HepG2 (cell line): ENCODE data around the gene IZUMO4. TPM values are rescaled to one million over a fixed set of nuclear protein-coding genes. Genes with fewer than 3 reads are reported as not detected.
A peak's percentile ranks its signal among the peaks of the same experiment; 100 is the strongest.

Experiments
- CREM ChIP-seq, 2 experiments: sonication (generic) in 1 of 2; formaldehyde crosslinking in 1 of 2; IDR thresholded peaks; 2 replicates each; pipeline versions ENCODE4 v1.4.0 to v1.6.1; 2016 to 2020; ENCODE audit warnings: antibody characterized with exemption in 1 of 2, mild to moderate bottlenecking in 1 of 2, missing genetic modification reagents in 1 of 2
- FOXA1 ChIP-seq, 2 experiments: fragments of 450-650 bp in 1 of 2; sonication (generic) in 1 of 2; formaldehyde crosslinking in 1 of 2; IDR thresholded peaks; 2 replicates each; pipeline versions ENCODE4 v1.4.0 to v1.6.1; 2016 to 2020; ENCODE audit warnings: missing genetic modification reagents in 1 of 2
- GMEB2 ChIP-seq: IDR thresholded peaks from 2 replicates; pipeline ENCODE4 v1.6.1; 2016; ENCODE audit warnings: missing biosample characterization, missing genetic modification reagents, low read depth
- JUNB ChIP-seq: sonication (generic); formaldehyde crosslinking; IDR thresholded peaks from 2 replicates; pipeline ENCODE4 v1.8.0; 2022; ENCODE audit warnings: missing genetic modification reagents, mild to moderate bottlenecking, borderline replicate concordance
- KLF6 ChIP-seq: IDR thresholded peaks from 2 replicates; pipeline ENCODE4 v1.8.0; 2016; ENCODE audit warnings: missing biosample characterization, missing genetic modification reagents
- SIN3B ChIP-seq: fragments of 150-350 bp; IDR thresholded peaks from 2 replicates; pipeline ENCODE4 v1.6.1; 2014; ENCODE audit warnings: low read length
- SMARCE1 ChIP-seq: fragments of 450-650 bp; IDR thresholded peaks from 2 replicates; pipeline ENCODE4 v1.6.1; 2017; ENCODE audit warnings: borderline replicate concordance
- SP1 ChIP-seq, 2 experiments: fragments of 450-650 bp in 1 of 2; sonication (generic) in 1 of 2; formaldehyde crosslinking in 1 of 2; IDR thresholded peaks; 2 replicates each; pipeline versions ENCODE4 v1.4.0 to v1.6.1; 2016 to 2020; ENCODE audit warnings: missing genetic modification reagents in 1 of 2
- SSRP1 ChIP-seq: IDR thresholded peaks from 2 replicates; pipeline ENCODE4 v1.6.1; 2016; ENCODE audit warnings: control low read depth
- ZBTB20 ChIP-seq: sonication (generic); formaldehyde crosslinking; IDR thresholded peaks from 2 replicates; pipeline ENCODE4 v1.8.1; 2023; ENCODE audit warnings: missing genetic modification reagents, low read depth, mild to moderate bottlenecking, borderline replicate concordance
- ZIK1 ChIP-seq: sonication (generic); formaldehyde crosslinking; IDR thresholded peaks from 2 replicates; pipeline ENCODE4 v1.5.0; 2020; ENCODE audit warnings: mild to moderate bottlenecking, low read depth, missing genetic modification reagents, borderline replicate concordance
- ZNF652 ChIP-seq: IDR thresholded peaks from 2 replicates; pipeline ENCODE4 v1.6.1; 2016; ENCODE audit warnings: low read depth, borderline replicate concordance
- polyA plus RNA-seq, 8 experiments: library from polyadenylated mRNA; depleted of rRNA in 3 of 8; stranded (reverse) in 7 of 8; unstranded in 1 of 8; fragments of >200 nt; fragmentation: Illumina TruSeq in 4 of 8; extraction: Trizol in 4 of 8; gene quantifications; 2 replicates each; pipeline versions ENCODE4 v1.2.1 to v1.2.3, GENCODE V29; 2011 to 2016; ENCODE audit warnings: low read depth in 4 of 8, missing spikeins in 1 of 8, mixed read lengths in 1 of 8; ENCODE audit not compliant: insufficient read depth in 1 of 8
- total RNA-seq, 5 experiments: library from RNA; depleted of rRNA; stranded (reverse); fragments of >200 nt; fragmentation: Illumina TruSeq; extraction: Trizol; gene quantifications; 2 replicates each; pipeline ENCODE4 v1.2.3, GENCODE V29; 2016; ENCODE audit warnings: low read depth in 1 of 5
- TF ChIP-seq, protein P1 (sequence below): sonication (generic); formaldehyde crosslinking; IDR thresholded peaks from 2 replicates; pipeline ENCODE4 v1.8.1; 2023; ENCODE audit warnings: mild to moderate bottlenecking, inconsistent platforms, moderate library complexity, missing genetic modification reagents, borderline replicate concordance
- TF ChIP-seq, protein P2 (sequence below): sonication (generic); formaldehyde crosslinking; conservative IDR thresholded peaks from 2 replicates; pipeline ENCODE4 v1.4.0; 2020; ENCODE audit warnings: missing genetic modification reagents
- TF ChIP-seq, protein P3 (sequence below): sonication (generic); formaldehyde crosslinking; IDR thresholded peaks from 2 replicates; pipeline ENCODE4 v1.4.0; 2020; ENCODE audit warnings: mild to moderate bottlenecking, missing genetic modification reagents

The IZUMO4 gene
- total and polyA plus RNA-seq, 2 of the 13 experiments (the other 11 are each of a cell fraction or from before 2014, with no cell fraction given): 0.77 to 3.9 TPM

DNA sequence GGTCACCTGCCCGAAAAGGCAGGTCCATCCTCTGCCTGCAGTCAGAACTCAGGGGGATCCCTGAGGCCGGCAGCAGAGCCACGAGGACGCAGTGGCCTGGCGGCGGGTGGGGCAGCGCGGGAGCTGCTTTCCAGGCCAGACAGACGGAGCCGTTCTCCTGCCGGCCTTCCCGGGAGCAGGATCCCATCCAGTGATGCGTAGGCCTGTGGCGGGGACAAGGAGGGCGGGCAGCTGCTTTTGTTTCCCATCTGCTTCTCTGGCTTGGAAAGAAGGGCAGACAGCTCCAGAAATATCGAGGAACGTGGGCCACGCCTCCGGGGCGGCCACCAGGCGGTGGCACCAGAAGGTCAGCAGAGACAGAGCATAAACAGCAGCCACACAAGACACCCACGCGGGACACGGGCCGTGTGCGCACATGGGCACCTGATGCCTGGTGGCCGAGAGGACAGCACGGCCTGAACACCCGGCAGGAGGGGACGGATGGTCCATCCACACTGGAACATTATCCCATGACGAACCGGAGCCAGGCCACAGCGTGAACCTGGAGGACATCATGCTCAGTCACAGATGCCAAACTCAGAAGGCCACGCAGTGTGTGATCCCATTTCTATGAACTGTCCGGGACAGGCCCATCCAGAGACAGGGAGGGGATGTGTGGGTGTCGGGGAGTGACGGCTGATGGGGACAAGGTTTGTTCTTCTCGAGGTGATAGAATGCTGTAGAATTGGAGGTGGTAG is 31.8 kb upstream of the IZUMO4 start (continued):
- TF ChIP-seq, protein P1, sequence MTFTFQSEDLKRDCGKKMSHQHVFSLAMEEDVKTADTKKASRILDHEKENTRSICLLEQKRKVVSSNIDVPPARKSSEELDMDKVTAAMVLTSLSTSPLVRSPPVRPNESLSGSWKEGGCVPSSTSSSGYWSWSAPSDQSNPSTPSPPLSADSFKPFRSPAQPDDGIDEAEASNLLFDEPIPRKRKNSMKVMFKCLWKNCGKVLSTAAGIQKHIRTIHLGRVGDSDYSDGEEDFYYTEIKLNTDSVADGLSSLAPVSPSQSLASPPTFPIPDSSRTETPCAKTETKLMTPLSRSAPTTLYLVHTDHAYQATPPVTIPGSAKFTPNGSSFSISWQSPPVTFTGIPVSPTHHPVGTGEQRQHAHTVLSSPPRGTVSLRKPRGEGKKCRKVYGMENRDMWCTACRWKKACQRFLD (CRISPR knock-in tag): 0 out of 2 replicates have a peak, but pooled peaks have one; percentile 43
- TF ChIP-seq ZNF652 (no peak), KLF6 (CRISPR knock-in tag) (no peak), SIN3B (no peak), SP1 (IDR thresholded peaks at IDR 0.05) (no peak), SP1 (CRISPR knock-in tag; IDR thresholded peaks at IDR 0.05) (no peak; the same call in none of the 2 replicates), CREM (IDR thresholded peaks at IDR 0.05) (no peak), CREM (CRISPR knock-in tag; IDR thresholded peaks at IDR 0.05) (no peak), SSRP1 (CRISPR knock-in tag) (no peak), SMARCE1 (no peak), ZIK1 (CRISPR knock-in tag) (no peak), GMEB2 (CRISPR knock-in tag) (no peak), JUNB (CRISPR knock-in tag) (no peak), ZBTB20 (peak; percentile 78; the same call in 1 of the 2 replicates), FOXA1 (IDR thresholded peaks at IDR 0.05) (no peak), FOXA1 (CRISPR knock-in tag; IDR thresholded peaks at IDR 0.05) (no peak)
- TF ChIP-seq, protein P2, sequence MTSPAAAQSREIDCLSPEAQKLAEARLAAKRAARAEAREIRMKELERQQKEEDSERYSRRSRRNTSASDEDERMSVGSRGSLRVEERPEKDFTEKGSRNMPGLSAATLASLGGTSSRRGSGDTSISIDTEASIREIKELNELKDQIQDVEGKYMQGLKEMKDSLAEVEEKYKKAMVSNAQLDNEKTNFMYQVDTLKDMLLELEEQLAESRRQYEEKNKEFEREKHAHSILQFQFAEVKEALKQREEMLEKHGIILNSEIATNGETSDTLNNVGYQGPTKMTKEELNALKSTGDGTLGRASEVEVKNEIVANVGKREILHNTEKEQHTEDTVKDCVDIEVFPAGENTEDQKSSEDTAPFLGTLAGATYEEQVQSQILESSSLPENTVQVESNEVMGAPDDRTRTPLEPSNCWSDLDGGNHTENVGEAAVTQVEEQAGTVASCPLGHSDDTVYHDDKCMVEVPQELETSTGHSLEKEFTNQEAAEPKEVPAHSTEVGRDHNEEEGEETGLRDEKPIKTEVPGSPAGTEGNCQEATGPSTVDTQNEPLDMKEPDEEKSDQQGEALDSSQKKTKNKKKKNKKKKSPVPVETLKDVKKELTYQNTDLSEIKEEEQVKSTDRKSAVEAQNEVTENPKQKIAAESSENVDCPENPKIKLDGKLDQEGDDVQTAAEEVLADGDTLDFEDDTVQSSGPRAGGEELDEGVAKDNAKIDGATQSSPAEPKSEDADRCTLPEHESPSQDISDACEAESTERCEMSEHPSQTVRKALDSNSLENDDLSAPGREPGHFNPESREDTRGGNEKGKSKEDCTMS: no peak
- TF ChIP-seq, protein P3, sequence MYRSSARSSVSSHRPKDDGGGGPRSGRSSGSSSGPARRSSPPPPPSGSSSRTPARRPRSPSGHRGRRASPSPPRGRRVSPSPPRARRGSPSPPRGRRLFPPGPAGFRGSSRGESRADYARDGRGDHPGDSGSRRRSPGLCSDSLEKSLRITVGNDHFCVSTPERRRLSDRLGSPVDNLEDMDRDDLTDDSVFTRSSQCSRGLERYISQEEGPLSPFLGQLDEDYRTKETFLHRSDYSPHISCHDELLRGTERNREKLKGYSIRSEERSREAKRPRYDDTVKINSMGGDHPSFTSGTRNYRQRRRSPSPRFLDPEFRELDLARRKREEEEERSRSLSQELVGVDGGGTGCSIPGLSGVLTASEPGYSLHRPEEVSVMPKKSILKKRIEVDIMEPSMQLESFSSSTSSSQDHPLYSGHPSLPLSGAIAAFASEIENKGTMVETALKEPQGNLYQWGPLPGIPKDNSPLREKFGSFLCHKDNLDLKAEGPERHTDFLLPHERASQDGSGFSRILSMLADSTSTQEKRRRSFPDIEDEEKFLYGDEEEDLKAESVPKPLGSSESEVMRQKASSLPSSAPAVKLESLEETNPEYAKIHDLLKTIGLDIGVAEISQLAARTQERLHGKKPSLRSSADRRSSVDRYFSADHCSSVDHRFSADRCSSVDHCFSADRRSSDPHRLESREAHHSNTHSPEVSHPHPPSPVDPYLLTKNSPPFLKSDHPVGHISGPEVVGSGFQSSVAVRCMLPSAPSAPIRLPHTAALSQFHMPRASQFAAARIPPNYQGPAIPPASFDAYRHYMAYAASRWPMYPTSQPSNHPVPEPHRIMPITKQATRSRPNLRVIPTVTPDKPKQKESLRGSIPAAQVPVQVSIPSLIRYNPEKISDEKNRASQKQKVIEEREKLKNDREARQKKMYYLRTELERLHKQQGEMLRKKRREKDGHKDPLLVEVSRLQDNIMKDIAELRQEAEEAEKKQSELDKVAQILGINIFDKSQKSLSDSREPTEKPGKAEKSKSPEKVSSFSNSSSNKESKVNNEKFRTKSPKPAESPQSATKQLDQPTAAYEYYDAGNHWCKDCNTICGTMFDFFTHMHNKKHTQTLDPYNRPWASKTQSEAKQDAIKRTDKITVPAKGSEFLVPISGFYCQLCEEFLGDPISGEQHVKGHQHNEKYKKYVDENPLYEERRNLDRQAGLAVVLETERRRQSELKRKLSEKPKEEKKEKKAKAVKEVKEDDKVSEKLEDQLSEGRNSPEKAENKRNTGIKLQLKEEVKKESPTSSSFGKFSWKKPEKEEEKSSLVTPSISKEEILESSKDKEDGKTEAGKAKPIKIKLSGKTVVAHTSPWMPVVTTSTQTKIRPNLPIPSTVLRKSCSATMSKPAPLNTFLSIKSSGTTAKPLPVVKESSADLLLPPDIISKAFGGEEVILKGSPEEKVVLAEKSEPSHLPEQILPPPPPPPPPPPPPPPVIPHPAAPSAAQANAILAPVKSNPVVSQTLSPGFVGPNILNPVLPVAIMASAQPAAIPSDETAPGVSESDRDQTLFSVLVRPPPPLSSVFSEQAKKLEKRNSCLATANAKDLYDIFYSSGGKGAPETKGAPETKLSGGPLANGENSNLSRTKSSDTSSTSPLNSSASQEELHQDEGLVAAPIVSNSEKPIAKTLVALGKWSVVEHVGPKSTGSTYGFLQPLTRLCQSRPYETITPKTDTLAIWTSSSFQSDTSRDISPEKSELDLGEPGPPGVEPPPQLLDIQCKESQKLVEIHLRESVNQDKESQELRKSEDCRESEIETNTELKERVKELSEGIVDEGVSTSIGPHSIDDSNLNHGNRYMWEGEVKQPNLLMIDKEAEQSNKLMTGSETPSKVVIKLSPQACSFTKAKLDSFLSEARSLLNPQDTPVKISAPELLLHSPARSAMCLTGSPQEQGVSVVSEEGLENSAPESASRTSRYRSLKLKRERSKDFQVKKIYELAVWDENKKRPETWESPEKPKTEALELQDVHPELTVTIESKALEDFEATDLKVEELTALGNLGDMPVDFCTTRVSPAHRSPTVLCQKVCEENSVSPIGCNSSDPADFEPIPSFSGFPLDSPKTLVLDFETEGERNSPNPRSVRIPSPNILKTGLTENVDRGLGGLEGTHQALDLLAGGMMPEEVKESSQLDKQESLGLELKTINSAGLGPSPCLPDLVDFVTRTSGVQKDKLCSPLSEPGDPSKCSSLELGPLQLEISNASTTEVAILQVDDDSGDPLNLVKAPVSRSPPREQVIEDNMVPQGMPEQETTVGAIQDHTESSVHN: no peak
